ENCODE data around the gene ERICH6B.

The ERICH6B gene

GRCh38 chr13:45627656-45628055 is 12.1 kb upstream of the ERICH6B start:
- Mint-ChIP-seq H3K27me3 (ENCODE audit: low read depth, poor library complexity) (peaks cover 11% of the 10 kb centered on the region), H3K4me1 (peaks cover 16% of the 10 kb centered on the region), H3K36me3 (ENCODE audit: low read depth) (no peaks in the 10 kb centered on the region), H3K4me3 (no peak overlapping the region), H3K27ac (no peak overlapping the region), H3K9me3 (no peaks in the 10 kb centered on the region)
- DNase-seq: no peak
- TF ChIP-seq CTCF (IDR thresholded peaks at IDR 0.05): no peak

- H3K36me3 Mint-ChIP-seq (ENCODE audit: low read depth): no peaks in the 10 kb centered on the region
- peaks cover 11% of the 10 kb centered on the region for H3K27me3 Mint-ChIP-seq (ENCODE audit: low read depth, poor library complexity)
- no peak overlapping the region for H3K4me3 Mint-ChIP-seq
- no peak for DNase-seq
- no peak for TF ChIP-seq CTCF (IDR thresholded peaks at IDR 0.05)
- no peaks in the 10 kb centered on the region for H3K9me3 Mint-ChIP-seq
- peaks cover 16% of the 10 kb centered on the region for H3K4me1 Mint-ChIP-seq
- no peak overlapping the region for H3K27ac Mint-ChIP-seq
These were observed 11.3 kb upstream of the ERICH6B start for GRCh38 chr13:45626731-45627374.

- H3K27ac Mint-ChIP-seq: no peak overlapping the region
- H3K27me3 Mint-ChIP-seq (ENCODE audit: low read depth, poor library complexity): peaks cover 39% of the 10 kb centered on the region
- peaks cover 19% of the 10 kb centered on the region for H3K9me3 Mint-ChIP-seq
- no peaks in the 10 kb centered on the region for H3K36me3 Mint-ChIP-seq (ENCODE audit: low read depth)
- TF ChIP-seq CTCF (IDR thresholded peaks at IDR 0.05): peak; percentile 52
- no peak for DNase-seq
- H3K4me1 Mint-ChIP-seq: peaks cover 8% of the 10 kb centered on the region
- no peak overlapping the region for H3K4me3 Mint-ChIP-seq
These were observed 8.1 kb upstream of the ERICH6B start for GRCh38 chr13:45623516-45624090.

GRCh38 chr13:45621950-45622349 is 6.4 kb upstream of the ERICH6B start:
- no peak overlapping the region for H3K4me3 Mint-ChIP-seq
- DNase-seq: no peak
- H3K27ac Mint-ChIP-seq: no peak overlapping the region
- peaks cover 55% of the 10 kb centered on the region for H3K27me3 Mint-ChIP-seq (ENCODE audit: low read depth, poor library complexity)
- no peaks in the 10 kb centered on the region for H3K36me3 Mint-ChIP-seq (ENCODE audit: low read depth)
- no peak for TF ChIP-seq CTCF (IDR thresholded peaks at IDR 0.05)
- H3K4me1 Mint-ChIP-seq: peaks cover 5% of the 10 kb centered on the region
- peaks cover 35% of the 10 kb centered on the region for H3K9me3 Mint-ChIP-seq

- H3K9me3 Mint-ChIP-seq: peaks cover 3% of the 10 kb centered on the region
- no peak for DNase-seq
- no peak for TF ChIP-seq CTCF (IDR thresholded peaks at IDR 0.05)
- peaks cover 9% of the 10 kb centered on the region for H3K4me1 Mint-ChIP-seq
- peaks cover 31% of the 10 kb centered on the region for H3K27me3 Mint-ChIP-seq (ENCODE audit: low read depth, poor library complexity)
- no peak overlapping the region for H3K27ac Mint-ChIP-seq
- H3K36me3 Mint-ChIP-seq (ENCODE audit: low read depth): no peaks in the 10 kb centered on the region
- H3K4me3 Mint-ChIP-seq: no peak overlapping the region
These were observed 7.6 kb downstream of the ERICH6B start for GRCh38 chr13:45607931-45608330.

GRCh38 chr13:45604892-45605291 is 10.6 kb downstream of the ERICH6B start:
- Mint-ChIP-seq H3K9me3 (peaks cover 3% of the 10 kb centered on the region), H3K27me3 (ENCODE audit: low read depth, poor library complexity) (peaks cover 27% of the 10 kb centered on the region), H3K27ac (no peak overlapping the region), H3K4me1 (no peaks in the 10 kb centered on the region), H3K36me3 (ENCODE audit: low read depth) (no peaks in the 10 kb centered on the region), H3K4me3 (no peak overlapping the region)
- no peak for DNase-seq
- no peak for TF ChIP-seq CTCF (IDR thresholded peaks at IDR 0.05)

Measured in nephron progenitor cell (in vitro differentiated cells).